HG03064 (cell line): Measurements from ENCODE around the gene ADAM19.

Experiments used
- ATAC-seq: cut with Tn5 transposase; IDR thresholded peaks from one replicate; pipeline ENCODE4 v1.9.1; 2021; ENCODE audit warnings: low read depth; ENCODE audit not compliant: unreplicated experiment

The ADAM19 gene

GRCh38 chr5:157596487-157596886, 20.9 kb upstream of the ADAM19 start:
- ATAC-seq: peak; percentile 72

- ATAC-seq: no peak
These were observed 19.3 kb upstream of the ADAM19 start for GRCh38 chr5:157594675-157595459.

- no peak for ATAC-seq
These were observed 18.7 kb upstream of the ADAM19 start for GRCh38 chr5:157594257-157594656.

- ATAC-seq: no peak
These were observed 17.6 kb upstream of the ADAM19 start for GRCh38 chr5:157593052-157593757.

GRCh38 chr5:157592594-157592993, 17.0 kb upstream of the ADAM19 start:
- ATAC-seq: no peak

GRCh38 chr5:157590478-157590877, 14.9 kb upstream of the ADAM19 start:
- ATAC-seq: no peak

GRCh38 chr5:157584628-157585027, 9.1 kb upstream of the ADAM19 start:
- no peak for ATAC-seq

GRCh38 chr5:157582731-157583620, 7.4 kb upstream of the ADAM19 start:
- no peak for ATAC-seq

GRCh38 chr5:157581901-157582300, 6.3 kb upstream of the ADAM19 start:
- ATAC-seq: no peak

- no peak for ATAC-seq
These were observed 2.7 kb upstream of the ADAM19 start for GRCh38 chr5:157578079-157578780.

GRCh38 chr5:157576678-157577077, 1.1 kb upstream of the ADAM19 start:
- no peak for ATAC-seq

- no peak for ATAC-seq
These were observed 857 bp downstream of the ADAM19 start for GRCh38 chr5:157574456-157575380.

GRCh38 chr5:157571357-157571827, 4.2 kb downstream of the ADAM19 start:
- peak; percentile 78 for ATAC-seq

GRCh38 chr5:157570531-157571200, 4.9 kb downstream of the ADAM19 start:
- peak; percentile 2 for ATAC-seq

- ATAC-seq: no peak
These were observed 6.9 kb downstream of the ADAM19 start for GRCh38 chr5:157568720-157569119.

GRCh38 chr5:157568222-157568621, 7.4 kb downstream of the ADAM19 start:
- ATAC-seq: no peak

- ATAC-seq: no peak
These were observed 8.6 kb downstream of the ADAM19 start for GRCh38 chr5:157566902-157567489.
